CD14-positive monocyte (primary cell): Measurements from ENCODE around the gene FBXO8. TPM values are rescaled to one million over a fixed set of nuclear protein-coding genes. Genes with fewer than 3 reads are reported as not detected.

Experiments
- DNase-seq, 3 donors: peaks; one replicate each; pipeline ENCODE4 v3.0.0-alpha.2; 2011 to 2022
- H2AFZ ChIP-seq: 2 replicates; pipeline ENCODE4 v1.6.0; 2012; ENCODE audit warnings: mild to moderate bottlenecking, low read depth, low read length, inconsistent platforms; ENCODE audit not compliant: insufficient read depth, poor library complexity, severe bottlenecking
- H3K27ac ChIP-seq, 2 donors: 1 replicate in 1 of 2; 2 replicates in 1 of 2; pipeline ENCODE4 v1.5.1; 2012 to 2013; ENCODE audit warnings: low read length in 2 of 2, control low read depth in 1 of 2, inconsistent platforms in 1 of 2, low read depth in 1 of 2, mild to moderate bottlenecking in 1 of 2
- H3K27me3 ChIP-seq, 2 donors: one replicate each; pipeline versions ENCODE4 v1.6.0 to v1.6.1; 2011 to 2013; ENCODE audit warnings: low read length in 2 of 2; ENCODE audit not compliant: control insufficient read depth in 2 of 2, insufficient read depth in 2 of 2
- H3K36me3 ChIP-seq, 2 donors: replicated peaks in 1 of 2; 1 replicate in 1 of 2; 2 replicates in 1 of 2; pipeline versions ENCODE4 v1.5.1 to v1.6.1; 2012 to 2013; ENCODE audit warnings: low read length in 2 of 2, control low read depth in 1 of 2, inconsistent platforms in 1 of 2, mild to moderate bottlenecking in 1 of 2; ENCODE audit not compliant: insufficient read depth in 2 of 2, control insufficient read depth in 1 of 2
- H3K4me1 ChIP-seq, 2 donors: 1 replicate in 1 of 2; 2 replicates in 1 of 2; pipeline versions ENCODE4 v1.5.1 to v1.6.1; 2012 to 2013; ENCODE audit warnings: low read length in 2 of 2, control low read depth in 1 of 2, inconsistent platforms in 1 of 2, mild to moderate bottlenecking in 1 of 2, moderate library complexity in 1 of 2; ENCODE audit not compliant: insufficient read depth in 2 of 2, control insufficient read depth in 1 of 2
- H3K4me2 ChIP-seq: replicated peaks from 2 replicates; pipeline ENCODE3; 2012; ENCODE audit warnings: low read length, moderate library complexity, mild to moderate bottlenecking; ENCODE audit not compliant: poor library complexity, severe bottlenecking; ENCODE audit errors: extremely low read depth
- H3K4me3 ChIP-seq, 3 experiments: fragments of 200-600 bp in 1 of 3; sonication (generic) in 1 of 3; replicated peaks in 1 of 3; 1 replicate in 2 of 3; 2 replicates in 1 of 3; pipeline ENCODE4 v1.5.1; 2011 to 2013; ENCODE audit warnings: low read length in 3 of 3, mild to moderate bottlenecking in 3 of 3, control low read depth in 2 of 3, low read depth in 2 of 3, inconsistent platforms in 1 of 3, moderate library complexity in 1 of 3
- H3K79me2 ChIP-seq: 2 replicates; pipeline ENCODE4 v1.6.0; 2012; ENCODE audit warnings: mild to moderate bottlenecking, control low read depth, inconsistent platforms, low read length, moderate library complexity; ENCODE audit not compliant: insufficient read depth
- H3K9ac ChIP-seq: 2 replicates; pipeline ENCODE4 v1.6.0; 2017; ENCODE audit warnings: low read length, mild to moderate bottlenecking; ENCODE audit not compliant: insufficient read depth, poor library complexity, severe bottlenecking
- H3K9me3 ChIP-seq, 2 donors: replicated peaks in 1 of 2; 1 replicate in 1 of 2; 2 replicates in 1 of 2; pipeline versions ENCODE4 v1.5.1 to v1.6.1; 2012 to 2013; ENCODE audit warnings: low read length in 2 of 2, control low read depth in 1 of 2; ENCODE audit not compliant: control insufficient read depth in 1 of 2, insufficient read depth in 1 of 2
- H4K20me1 ChIP-seq: 2 replicates; pipeline ENCODE4 v1.6.0; 2012; ENCODE audit warnings: mild to moderate bottlenecking, low read length, control low read depth, moderate library complexity; ENCODE audit not compliant: insufficient read depth
- H3K27ac Mint-ChIP-seq, 7 donors: one replicate each; pipeline ENCODE4 v1.8.0; 2020; ENCODE audit warnings: mild to moderate bottlenecking in 7 of 7, mixed read lengths in 7 of 7, moderate library complexity in 6 of 7, inconsistent platforms in 2 of 7
- H3K27me3 Mint-ChIP-seq, 3 donors: one replicate each; pipeline ENCODE4 v1.8.0; 2021 to 2022; ENCODE audit warnings: low read depth in 3 of 3, mild to moderate bottlenecking in 3 of 3, mixed read lengths in 3 of 3, moderate library complexity in 3 of 3, inconsistent platforms in 1 of 3
- H3K36me3 Mint-ChIP-seq, 2 donors: one replicate each; pipeline ENCODE4 v1.8.0; 2020; ENCODE audit warnings: mixed read lengths in 2 of 2, inconsistent platforms in 1 of 2, mild to moderate bottlenecking in 1 of 2
- H3K4me1 Mint-ChIP-seq: one replicate; pipeline ENCODE4 v1.8.0; 2020; ENCODE audit warnings: mild to moderate bottlenecking, mixed read lengths
- H3K4me3 Mint-ChIP-seq, 2 donors: one replicate each; pipeline ENCODE4 v1.8.0; 2020; ENCODE audit warnings: mild to moderate bottlenecking in 2 of 2, mixed read lengths in 2 of 2, moderate library complexity in 1 of 2
- H3K9me3 Mint-ChIP-seq, 7 donors: one replicate each; pipeline ENCODE4 v1.8.0; 2020 to 2022; ENCODE audit warnings: mixed read lengths in 7 of 7, mild to moderate bottlenecking in 6 of 7, moderate library complexity in 6 of 7, inconsistent platforms in 2 of 7
- WGBS: methylation state at CpG from one replicate; pipeline ENCODE4 v1.1.5; 2013; ENCODE audit warnings: missing lambda C conversion rate; ENCODE audit not compliant: insufficient coverage; 5-methylcytosine and 5-hydroxymethylcytosine counted together
- intact Hi-C, 2 donors: fragments of 100-400 bp; cut with micrococcal nuclease; formaldehyde crosslinking; loops; one replicate each; pipeline versions ENCODE4 v1.15.0 to v1.15.1; 2023
- polyA plus RNA-seq, 3 donors: library from polyadenylated mRNA; depleted of rRNA in 1 of 3; unstranded in 2 of 3; stranded (reverse) in 1 of 3; fragments of 300-500 nt in 2 of 3; fragments of >200 nt in 1 of 3; fragmentation: Illumina TruSeq in 2 of 3; gene quantifications; 1 replicate in 2 of 3; 2 replicates in 1 of 3; pipeline ENCODE4 v1.2.3, GENCODE V29; 2012 to 2021
- TF ChIP-seq, protein P1 (sequence below): fragments of 200-600 bp; IDR thresholded peaks from one replicate; pipeline ENCODE4 v1.8.0; 2022; ENCODE audit warnings: antibody characterized with exemption, mild to moderate bottlenecking

Gene FBXO8
- polyA plus RNA-seq, 3 donors: 3.9 to 6.5 (median 5.4) TPM

DNA sequence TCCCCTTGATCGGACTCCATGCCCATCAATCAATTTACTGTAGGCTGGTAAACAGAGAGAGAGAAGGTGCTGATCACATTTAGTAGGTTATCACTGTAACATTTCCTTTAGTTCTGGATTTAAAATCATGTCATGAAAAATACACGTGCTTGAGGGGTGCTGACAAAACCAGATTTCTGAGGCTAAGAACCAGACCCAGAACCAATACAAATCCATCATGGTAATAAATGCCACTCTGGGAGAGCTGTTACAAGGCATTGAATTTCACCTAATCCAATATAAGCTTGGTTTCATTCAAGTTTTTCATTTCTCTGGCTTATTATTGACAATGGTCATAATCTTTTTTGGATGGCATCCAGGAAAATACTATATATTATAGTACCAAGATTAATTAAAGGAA is 54.5 kb downstream of the FBXO8 start:
- Histone ChIP-seq H4K20me1 (no peaks in the 10 kb centered on the region), H3K79me2 (no peaks in the 10 kb centered on the region), H3K4me3 (no peak overlapping the region), H3K4me1 (no peaks in the 10 kb centered on the region), H3K36me3 (no peaks in the 10 kb centered on the region), H3K27ac (no peak overlapping the region), H3K9me3 (no peaks in the 10 kb centered on the region), H3K9ac (no peak overlapping the region), H2AFZ (no peak overlapping the region), H3K4me2 (no peak overlapping the region), H3K27me3 (peaks cover 17 to 25% of the 10 kb centered on the region in 2 donors)
- H3K4me3 Mint-ChIP-seq: no peak overlapping the region
- H3K9me3 Mint-ChIP-seq: no peaks in the 10 kb centered on the region
- TF ChIP-seq, protein P1, sequence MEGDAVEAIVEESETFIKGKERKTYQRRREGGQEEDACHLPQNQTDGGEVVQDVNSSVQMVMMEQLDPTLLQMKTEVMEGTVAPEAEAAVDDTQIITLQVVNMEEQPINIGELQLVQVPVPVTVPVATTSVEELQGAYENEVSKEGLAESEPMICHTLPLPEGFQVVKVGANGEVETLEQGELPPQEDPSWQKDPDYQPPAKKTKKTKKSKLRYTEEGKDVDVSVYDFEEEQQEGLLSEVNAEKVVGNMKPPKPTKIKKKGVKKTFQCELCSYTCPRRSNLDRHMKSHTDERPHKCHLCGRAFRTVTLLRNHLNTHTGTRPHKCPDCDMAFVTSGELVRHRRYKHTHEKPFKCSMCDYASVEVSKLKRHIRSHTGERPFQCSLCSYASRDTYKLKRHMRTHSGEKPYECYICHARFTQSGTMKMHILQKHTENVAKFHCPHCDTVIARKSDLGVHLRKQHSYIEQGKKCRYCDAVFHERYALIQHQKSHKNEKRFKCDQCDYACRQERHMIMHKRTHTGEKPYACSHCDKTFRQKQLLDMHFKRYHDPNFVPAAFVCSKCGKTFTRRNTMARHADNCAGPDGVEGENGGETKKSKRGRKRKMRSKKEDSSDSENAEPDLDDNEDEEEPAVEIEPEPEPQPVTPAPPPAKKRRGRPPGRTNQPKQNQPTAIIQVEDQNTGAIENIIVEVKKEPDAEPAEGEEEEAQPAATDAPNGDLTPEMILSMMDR: no peak
- H3K27me3 Mint-ChIP-seq: peaks cover 17 to 31% (median 19%) of the 10 kb centered on the region in 3 donors
- peaks cover 3 to 5% of the 10 kb centered on the region in 2 donors for H3K36me3 Mint-ChIP-seq
- intact Hi-C loops: loop anchor here in 1 of 2 donors (10.0 kb wide), 1 partner anchor 86 kb away; no protein-coding TSS in a partner anchor
- DNase-seq: no peak
- no CpG with 5 or more reads among the region's 2 CpGs for WGBS
- H3K4me1 Mint-ChIP-seq: peaks cover 1% of the 10 kb centered on the region
- H3K27ac Mint-ChIP-seq: no peak overlapping the region

DNA sequence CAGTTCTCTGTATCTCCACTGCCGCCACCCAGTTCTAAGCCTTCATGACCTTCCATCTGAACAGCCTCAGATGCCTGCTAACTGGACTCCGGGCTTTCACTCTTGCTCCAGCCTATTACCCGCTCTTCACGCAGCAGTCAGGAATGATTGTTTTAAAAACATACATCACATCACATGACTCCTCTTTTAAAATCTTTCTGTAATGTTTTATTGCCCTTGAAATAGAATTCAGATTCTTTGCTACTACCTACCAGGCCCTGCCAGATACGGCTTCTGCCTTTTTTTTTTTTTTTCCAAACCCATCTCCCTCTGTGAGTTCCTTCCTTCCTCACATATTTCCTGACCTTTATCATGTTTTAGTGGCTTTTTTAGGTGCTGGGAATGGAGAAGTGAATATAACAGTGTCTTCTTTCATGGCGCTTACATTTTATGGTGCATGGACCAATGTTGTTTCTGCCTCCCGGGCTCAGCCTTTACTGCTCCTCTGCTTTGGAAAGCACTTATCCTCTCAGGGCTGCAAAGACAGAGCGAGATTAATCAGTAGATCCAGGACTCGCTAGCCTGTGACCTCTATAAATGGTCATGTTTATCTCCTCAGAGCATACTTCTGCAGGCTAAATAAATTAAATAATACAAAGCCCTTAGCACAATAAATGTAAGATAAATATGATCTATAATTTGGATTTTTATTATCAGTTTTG is 58.0 kb downstream of the FBXO8 start:
- WGBS: 77% methylated on average over 6 of the region's 9 CpGs
- no peaks in the 10 kb centered on the region for H3K9me3 Mint-ChIP-seq
- Histone ChIP-seq H2AFZ (no peak overlapping the region), H3K9ac (no peak overlapping the region), H3K36me3 (no peaks in the 10 kb centered on the region), H3K4me2 (no peak overlapping the region), H3K27me3 (peaks cover 38 to 53% of the 10 kb centered on the region in 2 donors), H3K27ac (no peak overlapping the region), H3K4me3 (no peak overlapping the region), H3K9me3 (no peaks in the 10 kb centered on the region), H3K79me2 (no peaks in the 10 kb centered on the region), H4K20me1 (no peaks in the 10 kb centered on the region), H3K4me1 (no peaks in the 10 kb centered on the region)
- peaks cover 35 to 53% (median 39%) of the 10 kb centered on the region in 3 donors for H3K27me3 Mint-ChIP-seq
- peaks cover 1% of the 10 kb centered on the region for H3K4me1 Mint-ChIP-seq
- H3K4me3 Mint-ChIP-seq: peak overlapping the region in 1 of 2 donors; percentile 61
- intact Hi-C loops: loop anchor here in 1 of 2 donors (10.0 kb wide), 1 partner anchor 89 kb away; no protein-coding TSS in a partner anchor
- no peaks in the 10 kb centered on the region for H3K36me3 Mint-ChIP-seq
- TF ChIP-seq, protein P1: no peak
- DNase-seq: no peak
- no peak overlapping the region for H3K27ac Mint-ChIP-seq
